Fibroblast of pulmonary artery (primary cell): ENCODE data around the gene DSTYK.

Source experiments
- DNase-seq: peaks from one replicate; pipeline ENCODE4 v3.0.0-alpha.2; 2010; ENCODE audit warnings: low read depth
- H3K4me3 ChIP-seq: replicated peaks from 2 replicates; pipeline ENCODE4 v1.5.1; 2011; ENCODE audit warnings: low read depth, mild to moderate bottlenecking, control low read depth, low read length, moderate library complexity
- CTCF ChIP-seq: IDR thresholded peaks from 2 replicates; pipeline ENCODE4 v1.5.1; 2011; ENCODE audit warnings: mild to moderate bottlenecking, control low read depth, low read length, inconsistent platforms; ENCODE audit errors: missing control alignments

The DSTYK gene

GRCh38 chr1:205107327-205107726 is 104.2 kb downstream of the DSTYK start:
- no peak for DNase-seq
- TF ChIP-seq CTCF, result no peak
- no peak overlapping the region for H3K4me3 ChIP-seq

DNA sequence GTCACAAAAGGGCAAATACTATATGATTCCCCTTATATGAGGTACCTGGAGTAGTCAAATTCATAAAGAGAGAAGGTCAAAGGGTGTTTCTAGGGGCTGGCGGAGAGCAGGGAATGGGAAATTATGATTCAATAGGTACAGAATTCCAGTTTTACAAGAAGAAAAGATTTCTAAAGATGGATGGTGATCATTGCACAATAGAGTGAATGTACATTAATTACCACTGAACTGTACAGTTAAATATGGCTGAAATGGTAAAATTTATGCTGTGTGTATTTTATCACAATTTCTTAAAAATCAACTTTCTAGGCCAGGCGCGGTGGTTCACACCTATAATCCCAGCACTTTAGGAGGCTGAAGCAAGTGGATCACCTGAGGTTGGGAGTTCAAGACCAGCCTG is 109.1 kb downstream of the DSTYK start:
- no peak overlapping the region for H3K4me3 ChIP-seq
- DNase-seq, result no peak
- no peak for TF ChIP-seq CTCF

DNA sequence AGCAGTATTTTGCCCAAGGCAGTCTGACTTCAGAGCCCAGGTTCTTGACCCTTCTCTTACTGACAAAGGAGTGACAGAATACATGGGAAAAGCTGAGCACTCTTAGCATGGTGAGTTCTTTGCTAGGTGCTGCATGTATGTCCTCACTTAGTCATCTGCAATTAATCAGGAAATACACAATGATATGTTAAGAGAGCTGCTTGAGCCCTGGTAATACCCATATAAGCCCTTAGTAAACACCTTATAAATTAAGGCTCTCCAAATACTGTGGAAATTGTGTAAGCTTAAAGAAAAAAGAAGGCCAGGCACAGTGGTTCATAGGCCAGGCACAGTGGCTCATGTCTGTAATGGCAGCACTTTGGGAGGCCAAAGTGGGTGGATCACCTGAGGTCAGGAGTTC is 113.3 kb downstream of the DSTYK start:
- TF ChIP-seq CTCF, result no peak
- DNase-seq, result no peak
- H3K4me3 ChIP-seq, result no peak overlapping the region

- no peak for TF ChIP-seq CTCF
- H3K4me3 ChIP-seq, result no peak overlapping the region
- DNase-seq, result no peak
Observed at GRCh38 chr1:205095422-205095821, 116.1 kb downstream of the DSTYK start.
